OCI-M2 (cell line): ENCODE results near the gene EIF5AL1.
"Not testable (repeated sequence)": the region's sequence is repeated elsewhere in the genome, so short reads cannot be mapped to it uniquely, and the experiment has no call there.

ENCODE experiments used
- DNase-seq: peaks from one replicate; lab custom pipeline; 2025; ENCODE audit not compliant: unreplicated experiment; lab: John Stamatoyannopoulos, UW

The EIF5AL1 gene

DNA sequence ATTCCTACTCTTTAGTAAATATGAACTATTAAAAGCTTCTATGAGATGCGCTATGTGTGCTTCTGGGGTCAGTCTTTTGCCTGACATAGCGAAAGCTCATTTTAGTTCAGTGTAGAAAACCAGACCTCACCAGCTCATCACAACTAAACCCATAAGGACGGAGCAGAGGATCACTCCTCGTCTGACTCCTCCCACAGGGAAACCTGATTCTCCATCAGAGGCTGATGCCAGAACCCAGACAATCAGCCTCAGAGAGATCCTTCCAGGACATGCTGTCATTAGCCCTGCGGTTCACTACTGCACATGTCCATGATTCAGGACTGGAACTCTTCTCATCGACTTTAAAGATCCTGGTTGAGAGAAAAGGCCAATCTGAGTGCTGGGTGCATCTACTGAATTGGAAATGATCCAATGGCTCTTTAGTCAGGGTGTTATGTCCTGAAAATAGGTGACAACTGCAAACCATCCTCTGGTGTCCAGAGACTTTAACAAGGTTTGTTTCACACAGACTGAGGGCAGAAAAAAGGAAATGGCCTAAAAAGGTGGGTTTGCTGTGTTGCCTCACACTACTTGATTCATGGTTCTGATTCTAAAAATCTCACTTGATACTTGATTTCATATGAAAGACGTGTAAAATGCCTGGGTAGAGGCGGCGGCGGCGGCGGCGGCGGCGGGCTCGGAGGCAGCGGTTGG is at the start of gene EIF5AL1:
Gene EIF5AL1 (plus strand): TSS at position 643 of the 693 bp plus-strand sequence. CDS start 117 bp downstream, outside the sequence.
- DNase-seq, result not testable (repeated sequence)

DNA sequence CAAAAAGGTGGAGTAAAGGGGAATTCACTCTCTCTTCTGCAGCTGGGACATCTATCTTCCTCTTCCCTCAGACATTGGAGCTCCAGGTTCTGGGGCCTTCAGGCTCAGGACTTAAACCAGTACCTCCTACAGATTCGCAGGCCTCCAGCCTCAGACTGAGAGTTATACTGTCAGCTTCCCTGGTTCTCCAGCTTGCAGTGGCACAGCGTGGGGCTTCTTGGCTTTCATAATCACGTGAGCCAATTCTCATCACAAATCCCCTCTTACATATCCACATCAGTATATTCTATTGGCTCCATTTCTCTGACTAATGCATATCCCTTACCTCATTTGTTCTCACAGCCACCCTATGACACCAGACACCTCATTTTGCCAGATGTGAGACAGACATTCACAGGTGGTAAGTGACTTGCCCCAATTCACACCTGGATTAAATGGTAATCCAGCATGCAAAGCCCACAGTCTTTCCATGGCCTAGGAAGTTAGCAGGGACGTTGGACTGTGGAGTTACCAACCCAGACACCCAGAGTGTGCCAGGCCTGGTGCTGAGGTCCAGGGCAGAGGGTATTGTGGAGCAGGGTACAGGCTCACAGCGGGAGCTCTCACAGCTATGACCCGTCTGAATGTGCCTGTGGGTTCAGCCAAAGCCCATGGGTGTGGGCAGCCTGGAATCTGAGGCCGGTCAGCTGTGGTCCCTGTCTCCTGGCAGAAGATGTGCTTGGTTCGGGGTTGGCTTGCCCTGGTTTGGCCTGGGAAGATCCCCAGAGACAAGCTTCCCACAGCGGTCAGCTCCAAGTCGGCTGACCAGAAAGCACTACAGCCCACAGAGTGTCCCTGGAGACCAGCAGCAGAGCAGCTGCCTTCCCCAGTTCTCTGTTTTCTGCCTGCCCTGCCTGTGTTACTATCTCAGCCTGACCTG is 48.5 kb upstream of the EIF5AL1 start:
- no peak for DNase-seq

DNA sequence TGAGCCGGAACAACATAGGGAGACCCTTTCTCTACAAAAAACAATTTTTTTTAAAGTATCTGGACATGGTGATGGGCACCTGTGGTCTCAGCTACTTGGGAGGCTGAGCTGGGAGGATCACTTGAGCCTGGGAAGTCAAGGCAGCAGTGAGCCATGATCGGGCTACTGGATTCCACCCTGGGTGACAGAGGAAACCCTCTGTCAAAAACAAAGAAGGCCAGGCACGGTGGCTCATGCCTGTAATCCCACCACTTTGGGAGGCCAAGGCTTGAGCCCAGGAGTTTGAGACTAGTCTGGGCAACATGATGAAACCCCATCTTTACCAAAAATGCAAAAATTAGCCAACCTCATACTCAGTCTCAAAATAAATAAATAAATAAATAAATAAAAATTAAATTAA is 47.0 kb upstream of the EIF5AL1 start:
- DNase-seq, result no peak

DNA sequence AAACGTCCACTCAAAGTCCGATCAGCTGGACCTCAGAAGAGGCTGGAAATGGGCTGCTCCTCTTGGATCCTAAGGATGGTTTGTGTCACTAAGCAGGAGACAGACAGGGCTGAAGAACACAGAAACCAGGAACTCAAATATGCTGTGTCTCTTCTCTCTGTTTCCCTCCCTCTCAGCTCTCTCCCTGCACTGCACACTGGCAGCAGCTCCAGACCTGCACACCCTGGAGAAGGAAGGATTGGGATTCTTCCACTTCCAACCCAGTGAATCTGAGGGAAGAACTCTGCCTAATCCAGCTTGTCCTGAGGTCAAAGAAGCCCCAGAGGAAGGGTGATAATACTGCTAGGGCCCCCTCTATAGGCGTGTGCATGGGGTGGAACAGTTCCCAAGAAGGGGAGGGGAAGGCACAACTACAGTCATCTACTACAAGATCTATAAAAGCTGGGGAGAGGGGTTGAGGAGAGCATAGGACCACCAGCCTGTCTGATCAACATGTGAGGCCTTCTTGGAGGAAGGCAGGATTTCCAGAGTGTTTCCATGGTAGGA is 44.2 kb upstream of the EIF5AL1 start:
- peak; percentile 15 for DNase-seq

DNA sequence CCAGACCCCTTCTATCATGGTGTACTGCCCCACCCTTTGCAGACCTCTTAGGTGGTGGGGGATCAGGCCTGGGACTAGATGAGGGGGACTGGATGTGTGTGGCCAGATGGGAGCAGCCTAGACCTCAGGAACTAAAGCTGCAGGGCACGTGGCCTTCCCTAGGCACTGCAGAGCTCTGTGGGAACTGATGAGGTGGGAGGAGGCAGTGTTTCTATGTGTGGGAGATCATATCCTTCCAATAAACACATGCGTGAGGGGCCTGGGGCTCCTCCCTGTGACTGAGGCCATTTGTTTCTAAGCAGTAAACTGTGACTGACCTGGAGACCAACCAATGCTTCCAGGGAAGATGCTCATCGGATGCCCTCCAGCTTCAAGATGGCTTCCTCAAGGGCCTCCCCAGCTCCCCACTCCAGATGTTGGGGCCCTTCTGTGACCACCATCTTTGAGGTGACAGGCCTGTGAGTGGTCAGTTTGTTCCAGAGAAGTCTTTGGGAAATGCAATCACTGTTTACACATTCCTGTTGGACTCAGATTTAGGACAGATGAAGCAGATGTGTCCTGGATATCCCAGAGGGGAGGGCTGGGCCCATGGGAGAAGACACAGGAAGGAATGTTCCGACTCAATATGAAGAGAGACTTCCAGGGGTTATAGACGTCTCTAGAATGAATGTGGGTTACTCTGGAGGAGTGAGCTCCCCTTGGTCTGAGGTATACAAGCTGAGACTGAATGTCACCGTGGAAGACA is 43.3 kb upstream of the EIF5AL1 start:
- no peak for DNase-seq

DNA sequence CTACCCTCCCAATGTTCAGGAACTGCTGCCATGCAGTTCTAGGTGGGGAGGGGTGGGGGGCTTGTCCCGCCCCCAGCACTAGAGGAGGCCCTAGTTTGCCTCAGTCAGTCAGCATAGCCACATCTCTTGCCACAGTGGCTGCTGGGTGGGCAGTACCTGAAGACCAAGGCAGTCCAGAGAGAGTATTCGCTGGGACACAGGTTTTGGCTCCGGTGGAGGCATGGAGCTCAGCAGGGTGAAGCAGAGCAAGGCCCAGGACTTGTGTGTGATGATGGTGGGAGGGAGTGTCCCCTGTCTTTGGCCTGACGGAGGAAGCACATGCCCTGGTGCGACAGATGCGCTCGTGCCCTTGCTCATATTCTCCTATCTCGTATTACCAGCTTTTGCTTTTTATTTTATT is 42.2 kb upstream of the EIF5AL1 start:
- DNase-seq, result no peak

DNA sequence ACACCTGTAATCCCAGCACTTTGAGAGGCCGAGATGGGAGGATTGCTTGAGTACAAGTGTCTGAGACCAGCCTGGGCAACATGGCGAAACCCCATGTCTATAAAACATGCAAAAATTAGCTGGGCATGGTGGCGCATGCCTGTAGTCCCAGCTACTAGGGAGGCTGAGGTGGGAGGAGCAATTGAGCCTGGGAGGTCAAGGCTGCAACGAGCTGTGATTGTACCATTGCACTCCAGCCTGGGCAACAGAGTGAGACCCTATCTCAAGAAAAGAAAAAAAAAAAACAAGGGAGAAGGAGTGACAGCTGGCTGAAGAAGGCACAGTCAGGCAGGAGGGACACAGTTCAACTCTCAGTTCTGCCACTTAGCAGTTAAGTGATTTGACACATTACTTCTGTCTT is 40.6 kb upstream of the EIF5AL1 start:
- no peak for DNase-seq

DNA sequence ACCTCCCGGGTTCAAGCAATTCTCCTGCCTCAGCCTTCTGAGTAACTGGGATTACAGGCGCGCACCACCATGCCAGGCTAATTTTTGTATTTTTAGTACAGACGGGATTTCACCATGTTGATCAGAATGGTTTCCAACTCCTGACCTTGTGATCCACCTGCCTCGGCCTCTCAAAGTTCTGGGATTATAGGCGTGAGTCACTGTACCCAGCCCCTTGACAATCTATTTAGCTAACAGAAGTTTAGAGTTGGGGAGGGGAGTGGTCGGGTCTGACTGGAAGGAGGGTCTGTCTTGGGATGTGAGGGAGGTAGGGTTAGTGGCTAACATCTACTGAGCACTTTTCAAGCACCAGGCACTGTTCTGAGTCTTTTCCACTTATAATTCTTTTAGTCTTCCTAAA is 39.9 kb upstream of the EIF5AL1 start:
- DNase-seq, result no peak

DNA sequence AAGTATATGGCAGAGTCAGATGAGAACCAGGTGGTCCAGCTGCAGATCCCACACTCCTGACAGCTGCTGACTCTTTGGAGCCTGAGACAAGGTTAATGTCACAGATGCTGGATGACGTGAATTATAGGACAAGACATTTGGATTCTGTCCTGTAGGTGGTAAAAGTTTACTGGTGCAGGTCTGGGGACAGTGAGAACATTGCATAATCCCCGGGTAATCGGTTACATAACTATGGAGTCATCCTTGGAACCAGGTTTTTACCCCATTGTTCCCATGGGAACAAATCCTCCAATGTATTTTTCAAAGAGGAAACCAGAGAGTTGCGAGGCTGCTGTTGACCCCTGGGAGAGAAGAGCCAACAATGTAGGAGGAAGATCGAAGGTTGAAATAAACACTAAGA is 39.4 kb upstream of the EIF5AL1 start:
- no peak for DNase-seq

DNA sequence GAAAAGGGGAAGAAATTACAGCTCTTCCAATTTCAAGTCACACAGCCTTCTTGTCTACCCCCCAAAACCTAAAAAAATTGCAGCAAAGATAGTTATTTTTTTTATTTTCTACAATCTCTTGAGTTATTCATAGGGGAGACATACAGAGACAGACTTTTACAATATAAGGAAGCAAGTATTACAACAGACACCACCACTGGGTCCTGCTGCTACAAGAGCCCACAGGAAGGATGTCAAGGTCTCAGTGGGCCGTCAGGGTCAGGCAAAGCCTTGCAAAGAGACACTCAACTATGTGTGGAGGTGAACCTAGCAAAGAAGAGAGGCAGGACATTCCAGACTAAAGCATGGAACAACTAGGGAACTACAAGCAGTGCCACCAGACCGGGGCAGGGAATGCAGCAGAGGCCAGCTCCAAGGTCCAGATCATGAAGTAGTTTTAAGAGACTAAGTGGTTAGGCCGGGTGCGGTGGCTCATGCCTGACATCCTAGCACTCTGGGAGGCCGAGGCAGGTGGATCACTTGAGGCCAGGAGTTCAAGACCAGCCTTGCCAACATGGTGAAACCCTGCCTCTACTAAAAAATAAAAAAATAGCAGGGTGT is 38.7 kb upstream of the EIF5AL1 start:
- DNase-seq, result no peak

DNA sequence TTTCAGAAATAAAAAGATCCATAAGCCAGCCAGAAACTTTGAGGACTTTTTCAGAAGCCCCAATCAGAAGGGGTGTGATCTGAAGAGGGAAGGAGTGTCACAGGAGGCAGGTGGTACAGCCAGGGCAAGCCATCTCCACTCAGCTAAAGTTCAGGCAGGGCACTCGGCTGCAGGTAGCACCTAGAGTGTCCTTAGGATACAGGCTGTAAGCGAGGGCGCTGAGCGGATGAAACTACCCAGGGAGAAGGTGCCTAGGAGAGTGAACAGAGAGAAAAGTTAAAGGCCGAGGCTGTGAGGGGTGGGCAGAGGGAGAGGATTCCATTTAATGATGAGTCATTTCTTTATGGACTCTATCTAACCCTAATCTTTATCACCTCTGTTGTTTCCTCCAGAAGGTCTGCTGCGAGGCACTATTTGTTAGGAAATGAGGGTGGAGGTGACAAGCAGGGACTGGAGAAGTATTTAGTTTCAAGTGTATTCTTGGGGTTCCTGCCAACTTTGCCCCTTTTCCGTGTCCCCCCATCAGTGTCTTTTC is 37.1 kb upstream of the EIF5AL1 start:
- no peak for DNase-seq

DNA sequence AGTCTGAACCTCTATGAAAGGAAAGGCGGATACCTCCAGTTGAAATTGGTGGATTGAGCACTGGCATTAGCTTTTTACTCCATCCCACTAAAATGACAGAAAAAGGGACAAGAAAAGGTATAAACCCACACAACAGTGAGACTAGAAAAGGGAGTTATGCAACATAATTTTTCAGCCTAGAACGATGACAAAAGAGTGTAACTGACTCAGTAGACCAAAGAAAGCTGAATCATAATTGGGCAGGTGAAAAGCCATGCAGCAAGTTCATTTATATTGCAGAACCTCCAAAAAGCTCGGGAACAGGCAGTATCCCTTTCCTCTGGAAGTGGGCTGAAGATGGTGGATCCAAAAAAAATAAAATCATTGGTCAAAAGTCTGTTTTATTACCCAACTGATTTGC is 36.5 kb upstream of the EIF5AL1 start:
- DNase-seq, result no peak

DNA sequence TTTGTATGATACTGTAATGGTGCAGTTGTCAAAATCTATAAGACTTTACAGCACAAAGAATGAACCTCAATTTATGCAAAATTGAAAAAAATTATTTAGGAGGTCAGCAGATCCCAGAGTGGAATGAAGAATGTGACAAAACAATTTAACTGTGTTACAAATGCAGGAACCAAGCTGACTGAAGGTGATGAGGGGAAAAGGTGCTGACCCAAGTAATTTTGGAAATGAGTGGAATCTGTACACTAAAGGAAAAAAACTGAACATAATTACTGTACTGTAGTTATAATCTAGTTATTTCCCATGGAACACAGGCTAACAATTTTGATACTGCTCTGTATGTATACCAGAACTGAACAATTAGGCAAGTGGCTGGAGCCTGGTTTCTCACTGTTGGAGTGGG is 35.7 kb upstream of the EIF5AL1 start:
- DNase-seq, result no peak

DNA sequence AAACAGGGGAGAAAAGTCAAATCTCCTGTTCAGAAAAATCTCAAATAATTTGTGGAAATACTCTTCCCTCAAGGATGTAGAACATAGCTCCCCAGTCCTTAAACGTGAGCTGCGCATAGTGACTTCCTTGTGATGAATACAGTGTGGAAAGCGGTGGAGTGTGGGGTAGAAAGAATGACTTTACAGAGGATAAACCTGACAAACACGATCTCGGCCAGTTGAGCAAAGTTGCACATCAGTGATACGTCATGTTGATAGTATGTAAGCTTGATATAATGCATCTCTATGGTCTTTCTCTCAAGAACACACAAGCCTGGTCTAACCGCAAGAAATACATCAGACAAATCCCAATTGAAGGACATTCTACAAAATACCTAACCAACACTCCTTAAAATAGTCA is 34.9 kb upstream of the EIF5AL1 start:
- DNase-seq, result no peak

DNA sequence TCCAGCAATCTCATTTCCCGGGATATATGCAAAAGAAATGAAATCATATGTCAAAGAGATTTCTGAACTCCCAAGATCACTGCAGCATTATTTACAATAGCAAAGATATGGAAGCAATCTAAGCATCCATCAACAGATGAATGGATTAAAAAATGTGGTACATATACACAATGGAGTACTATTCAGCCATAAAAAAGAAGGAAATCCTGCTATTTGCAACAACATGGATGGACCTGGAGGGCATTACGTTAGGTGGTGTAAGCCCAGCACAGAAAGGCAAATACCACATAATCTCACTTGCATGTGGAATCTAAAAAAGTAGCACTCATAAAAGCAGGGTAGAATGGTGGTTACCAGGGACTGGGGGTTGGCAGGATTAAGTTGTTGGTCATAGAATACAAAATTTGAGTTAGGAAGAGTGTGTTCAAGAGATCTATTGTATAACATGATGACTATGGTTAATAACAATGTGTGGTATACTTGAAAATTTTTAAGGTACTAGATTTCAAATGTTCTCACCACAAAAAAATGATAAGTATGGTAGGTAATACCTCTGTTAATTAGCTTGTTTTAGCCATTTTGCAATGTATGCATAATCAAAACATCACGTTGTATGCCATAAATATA is 32.9 kb upstream of the EIF5AL1 start:
- no peak for DNase-seq

DNA sequence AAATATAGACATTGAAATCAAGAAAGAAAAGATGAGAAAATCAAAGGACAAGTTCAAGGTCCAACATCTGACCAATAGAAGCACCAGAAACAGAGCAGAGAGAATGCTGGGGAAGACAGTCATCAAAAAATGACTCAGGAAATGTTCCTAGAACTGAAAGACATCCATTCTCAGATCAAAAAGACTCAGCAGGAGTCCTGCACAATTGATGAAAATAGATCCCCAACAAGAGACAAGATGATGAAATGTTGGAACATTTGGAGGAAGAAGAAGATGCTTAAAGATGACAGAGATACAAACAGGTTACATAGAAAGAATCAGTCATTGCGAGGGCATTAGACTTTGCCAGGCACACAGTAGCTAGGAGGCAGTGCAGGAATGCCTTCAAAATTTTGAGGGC is 30.0 kb upstream of the EIF5AL1 start:
- no peak for DNase-seq

DNA sequence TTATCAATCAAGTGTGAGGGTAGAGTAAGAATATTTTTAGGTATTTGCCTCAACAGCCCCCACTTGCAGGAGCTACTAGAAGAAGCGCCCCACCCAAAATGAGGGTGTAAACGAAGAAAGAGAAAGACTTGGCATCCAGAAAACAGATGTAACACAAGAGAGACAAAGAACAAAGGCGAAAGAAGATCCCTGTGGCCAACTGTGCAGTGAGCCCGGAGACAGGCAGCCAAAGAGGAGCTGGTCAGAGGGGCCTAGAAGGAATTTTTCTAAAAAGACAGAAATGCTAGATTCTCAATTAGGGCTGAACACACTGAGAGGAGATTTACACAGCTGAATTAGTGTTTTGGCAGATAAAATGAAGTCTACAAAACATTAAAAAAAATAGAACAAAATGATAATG is 29.6 kb upstream of the EIF5AL1 start:
- DNase-seq, result no peak

DNA sequence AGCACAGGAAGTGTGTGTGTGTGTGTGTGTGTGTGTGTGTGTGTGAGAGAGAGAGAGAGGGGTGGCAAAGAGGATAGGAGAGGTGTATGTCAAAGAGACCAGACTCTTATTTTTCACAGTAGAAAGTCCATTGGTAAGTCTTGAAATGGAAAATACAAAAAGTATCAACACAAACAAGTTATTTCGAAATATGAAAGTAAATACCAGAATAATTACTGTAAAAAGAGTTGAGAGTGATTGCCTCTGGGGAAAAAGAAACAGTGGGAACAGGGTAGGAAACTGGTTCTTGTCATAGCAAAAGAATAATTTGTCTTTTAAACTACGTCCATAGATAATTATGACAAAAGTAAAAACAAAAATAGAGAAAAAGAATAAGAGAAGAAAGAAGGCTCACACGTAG is 29.0 kb upstream of the EIF5AL1 start:
- DNase-seq, result no peak

DNA sequence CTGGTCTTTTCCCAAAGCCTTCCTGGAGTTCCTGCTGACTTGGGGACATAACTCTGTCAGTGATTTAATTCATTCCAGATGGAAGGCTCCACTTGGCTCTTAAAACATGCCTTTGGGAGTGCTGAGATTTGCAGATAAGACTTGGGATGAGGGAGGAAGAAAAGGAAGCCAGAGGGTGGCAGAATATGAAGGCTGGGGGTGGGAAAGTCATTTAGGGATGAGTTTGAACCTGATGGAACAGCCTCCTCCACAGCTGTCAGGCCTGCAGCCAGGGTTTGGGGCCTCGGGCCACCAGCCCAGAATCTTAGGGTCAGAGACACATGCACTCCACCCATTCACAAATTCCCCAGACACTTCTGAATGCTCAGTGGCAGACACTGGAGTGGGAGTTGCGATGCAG is 28.4 kb upstream of the EIF5AL1 start:
- no peak for DNase-seq

DNA sequence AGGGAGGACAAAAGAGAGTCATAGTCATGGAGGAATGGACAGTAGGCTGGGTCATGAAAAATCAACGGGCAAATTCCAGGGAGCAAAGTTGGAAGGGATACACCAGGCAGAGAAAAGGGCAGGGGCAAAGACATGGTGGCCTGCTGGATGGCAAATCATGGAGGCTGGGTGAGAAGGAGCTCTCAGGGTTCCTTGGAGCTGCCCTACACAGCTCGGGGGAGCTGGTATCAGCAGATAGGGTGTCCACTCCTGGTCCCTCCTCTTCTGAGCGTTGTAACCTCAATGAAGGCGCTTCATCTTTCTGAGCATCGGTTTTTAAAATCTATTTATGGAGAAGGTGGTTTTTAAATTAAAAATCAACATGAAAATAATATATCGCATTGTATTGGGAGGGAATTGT is 27.9 kb upstream of the EIF5AL1 start:
- DNase-seq, result no peak
